Fibroblast of the aortic adventitia (primary cell): Measurements from ENCODE around the gene MRPS18A. TPM values are rescaled to one million over a fixed set of nuclear protein-coding genes. Genes with fewer than 3 reads are reported as not detected.

Experiments used
- DNase-seq: peaks from one replicate; pipeline ENCODE4 v3.0.0-alpha.2; 2010; ENCODE audit warnings: low read depth
- H3K4me3 ChIP-seq: 2 replicates; pipeline ENCODE4 v1.5.1; 2011; ENCODE audit warnings: low read depth, mild to moderate bottlenecking, control low read depth, low read length, moderate library complexity
- total RNA-seq: library from RNA; depleted of rRNA; stranded (reverse); fragments of >200 nt; gene quantifications from 2 replicates; pipeline ENCODE4 v1.2.3, GENCODE V29; 2012; ENCODE audit warnings: low replicate concordance
- TF ChIP-seq, protein P1 (sequence below): IDR thresholded peaks from 2 replicates; pipeline ENCODE4 v1.5.1; 2011; ENCODE audit warnings: mild to moderate bottlenecking, low read length, control low read depth, inconsistent platforms; ENCODE audit not compliant: insufficient read depth

The MRPS18A gene
- total RNA-seq, 1 donor = 32.4 TPM

GRCh38 chr6:43629104-43629504, 58.5 kb downstream of the MRPS18A start, which contains the start of gene GTPBP2:
GTPBP2 (minus strand) TSS chr6:43629264; CDS start chr6:43629162, 102 bp downstream.
- TF ChIP-seq, protein P1, sequence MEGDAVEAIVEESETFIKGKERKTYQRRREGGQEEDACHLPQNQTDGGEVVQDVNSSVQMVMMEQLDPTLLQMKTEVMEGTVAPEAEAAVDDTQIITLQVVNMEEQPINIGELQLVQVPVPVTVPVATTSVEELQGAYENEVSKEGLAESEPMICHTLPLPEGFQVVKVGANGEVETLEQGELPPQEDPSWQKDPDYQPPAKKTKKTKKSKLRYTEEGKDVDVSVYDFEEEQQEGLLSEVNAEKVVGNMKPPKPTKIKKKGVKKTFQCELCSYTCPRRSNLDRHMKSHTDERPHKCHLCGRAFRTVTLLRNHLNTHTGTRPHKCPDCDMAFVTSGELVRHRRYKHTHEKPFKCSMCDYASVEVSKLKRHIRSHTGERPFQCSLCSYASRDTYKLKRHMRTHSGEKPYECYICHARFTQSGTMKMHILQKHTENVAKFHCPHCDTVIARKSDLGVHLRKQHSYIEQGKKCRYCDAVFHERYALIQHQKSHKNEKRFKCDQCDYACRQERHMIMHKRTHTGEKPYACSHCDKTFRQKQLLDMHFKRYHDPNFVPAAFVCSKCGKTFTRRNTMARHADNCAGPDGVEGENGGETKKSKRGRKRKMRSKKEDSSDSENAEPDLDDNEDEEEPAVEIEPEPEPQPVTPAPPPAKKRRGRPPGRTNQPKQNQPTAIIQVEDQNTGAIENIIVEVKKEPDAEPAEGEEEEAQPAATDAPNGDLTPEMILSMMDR = no peak
- H3K4me3 ChIP-seq = peak within 1 kb of the TSS; percentile 91
- DNase-seq = peak; percentile 99

DNA sequence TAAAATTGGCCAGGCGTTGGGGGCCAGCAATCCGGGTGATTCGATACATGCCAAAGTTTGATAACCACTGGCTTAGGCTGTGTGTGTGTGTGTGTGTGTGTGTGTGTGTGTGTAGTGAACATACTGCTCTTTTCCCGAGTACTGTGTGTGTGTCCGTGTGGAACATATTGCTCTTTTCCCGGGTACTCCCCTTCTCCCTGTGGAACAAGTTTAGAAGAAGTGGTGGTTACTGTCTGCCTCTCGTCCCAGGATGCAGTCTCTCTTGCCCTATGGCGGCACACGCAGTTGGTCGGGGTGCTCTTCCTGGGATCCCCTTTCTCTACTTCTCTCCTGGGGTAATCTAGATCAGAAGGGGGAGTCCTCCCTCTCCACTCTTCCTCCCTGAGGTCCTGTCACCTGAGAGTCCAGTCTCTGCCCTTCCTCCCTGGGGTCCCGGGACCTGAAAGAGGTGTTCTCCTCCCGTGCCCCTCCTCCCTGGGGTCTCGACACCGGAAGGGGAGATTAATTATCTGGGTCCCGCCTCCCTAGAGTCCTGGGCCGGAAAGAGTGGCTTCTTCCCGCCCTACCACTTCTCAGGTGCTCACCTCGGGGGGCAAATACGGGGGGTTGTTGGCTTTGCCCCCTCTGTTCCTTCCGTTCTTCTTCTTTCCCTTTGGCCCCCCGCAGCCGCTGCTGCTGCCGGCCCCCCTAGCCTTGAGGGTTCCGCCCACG, 59.0 kb downstream of the MRPS18A start:
- peak; percentile 58 for DNase-seq
- H3K4me3 ChIP-seq = peak overlapping the region; percentile 91
- TF ChIP-seq, protein P1 = no peak

DNA sequence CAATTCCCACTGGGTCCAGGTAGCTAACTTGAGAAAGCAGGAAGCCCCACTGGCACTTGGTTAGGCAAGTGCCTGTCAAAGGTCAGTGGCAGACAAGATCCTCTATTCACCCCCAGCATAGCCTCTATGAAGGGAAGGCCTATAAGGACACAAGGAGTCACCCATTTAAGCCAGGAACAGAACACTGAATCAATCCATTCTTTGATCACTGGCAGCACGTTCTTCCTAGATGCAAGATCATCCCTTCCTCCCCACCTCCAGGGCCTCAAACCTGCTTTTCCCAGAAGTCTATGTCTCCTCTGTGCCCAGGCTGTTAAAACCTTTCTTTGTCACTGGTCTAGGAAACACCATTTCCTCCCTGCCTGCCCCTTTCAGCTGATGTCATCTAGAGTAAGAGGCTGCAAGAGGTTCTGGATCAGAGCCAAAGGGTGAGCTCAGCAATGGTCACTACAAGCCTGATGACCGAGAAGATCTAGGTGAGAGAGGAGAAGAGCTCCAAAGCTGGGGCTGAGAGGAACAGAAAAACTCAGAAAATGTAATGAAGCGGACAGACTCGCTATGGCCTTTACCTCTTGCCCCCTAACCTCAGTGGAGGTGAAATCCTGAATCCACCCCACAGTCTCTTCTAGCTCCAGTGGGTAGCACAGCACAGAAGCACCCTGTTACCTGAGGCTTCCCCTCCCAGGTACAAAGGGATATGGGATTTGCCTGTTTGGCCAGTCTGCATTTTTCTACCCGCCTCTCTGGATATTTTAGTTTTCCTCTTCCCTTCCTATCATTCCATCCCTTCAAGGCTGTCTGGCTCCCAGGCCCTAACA, 60.4 kb downstream of the MRPS18A start:
- peak overlapping the region; percentile 91 for H3K4me3 ChIP-seq
- DNase-seq = peak; percentile 98
- TF ChIP-seq, protein P1 = no peak

- no peak for DNase-seq
- TF ChIP-seq, protein P1 = no peak
- H3K4me3 ChIP-seq = no peak overlapping the region
These were observed 62.1 kb downstream of the MRPS18A start for GRCh38 chr6:43625393-43625992.

DNA sequence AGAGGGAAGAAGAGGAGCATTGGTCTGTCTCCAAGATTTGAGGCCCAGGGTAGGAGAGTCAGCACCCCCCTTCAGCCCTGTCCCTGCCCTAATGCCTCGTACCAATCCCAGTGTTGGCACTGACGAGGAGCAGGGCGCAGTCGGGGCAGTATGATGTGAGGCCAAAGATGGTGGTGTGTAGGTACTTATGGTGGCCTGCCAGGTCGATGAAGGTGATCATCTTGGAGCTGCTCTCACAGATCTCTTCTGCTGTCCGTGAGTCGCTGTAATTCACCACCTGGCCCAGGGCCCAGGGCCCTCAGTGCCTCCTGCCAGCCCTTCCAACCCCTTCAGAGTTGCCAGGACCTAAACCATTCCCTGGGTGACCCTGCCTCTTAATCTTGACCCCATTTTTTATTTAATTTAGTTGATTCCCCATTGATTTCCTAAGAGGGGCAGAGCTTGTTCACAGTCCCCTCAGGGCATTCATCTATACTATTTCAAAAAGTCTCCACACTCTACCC, 62.8 kb downstream of the MRPS18A start:
- no peak overlapping the region for H3K4me3 ChIP-seq
- no peak for DNase-seq
- TF ChIP-seq, protein P1 = no peak

DNA sequence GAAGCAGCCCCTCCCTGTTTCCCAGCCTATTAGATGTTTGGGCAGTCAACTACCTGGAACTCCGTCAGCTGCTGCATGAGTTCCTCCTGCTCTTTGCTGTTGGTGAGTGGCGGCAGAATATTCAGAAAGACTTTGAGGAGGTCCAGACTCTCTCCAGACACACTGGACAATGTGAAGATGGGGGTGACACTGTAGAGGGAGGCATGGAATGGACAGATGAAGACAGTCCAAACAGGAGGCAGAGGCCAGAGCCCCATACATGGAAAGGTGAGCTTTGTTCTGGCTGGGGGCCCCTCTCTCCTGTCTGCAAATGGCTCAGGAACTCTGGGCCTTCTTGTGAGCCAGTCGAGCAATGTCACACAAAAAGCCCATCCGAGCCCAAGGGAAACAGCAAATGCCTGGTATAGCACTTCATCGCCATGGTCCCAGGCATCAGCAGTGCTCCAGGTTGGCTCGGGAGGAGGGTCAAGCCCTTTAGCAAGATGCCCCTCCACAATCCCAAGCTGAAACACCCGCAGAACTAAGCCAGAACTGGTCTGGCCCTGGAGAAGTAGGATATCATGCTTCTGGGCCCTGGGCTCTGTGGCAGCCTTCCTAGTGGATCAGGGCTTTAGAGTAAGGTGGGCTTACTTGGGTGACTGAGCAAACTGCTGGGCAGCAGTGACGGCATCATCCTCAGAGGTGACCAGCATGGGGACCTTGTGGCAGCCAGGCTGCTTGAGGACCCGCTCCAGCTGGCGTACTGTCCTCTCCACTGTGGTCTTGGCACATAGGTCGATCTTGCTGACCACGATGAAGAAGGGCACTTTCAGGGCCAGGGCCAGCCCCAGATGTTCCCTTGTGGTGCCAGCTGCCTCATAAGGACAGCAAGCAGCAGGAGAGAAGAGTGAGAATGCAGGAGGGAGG, 63.5 kb downstream of the MRPS18A start:
- DNase-seq = no peak
- H3K4me3 ChIP-seq = no peak overlapping the region
- TF ChIP-seq, protein P1 = no peak
